WTC11 (cell line): ENCODE measurements around the gene COL27A1. TPM values are rescaled to one million over a fixed set of nuclear protein-coding genes. Genes with fewer than 3 reads are reported as not detected.

Experiments
- ATAC-seq: fragments of 200-7000 bp; cut with Tn5 transposase; 2 replicates; pipeline ENCODE4 v1.10.0; 2021; ENCODE audit warnings: mild to moderate bottlenecking, moderate library complexity
- CTCF ChIA-PET: fragments of 300-600 bp; sonication (Branson Sonifier 250); formaldehyde crosslinking; loops from one replicate; lab custom pipeline; 2021; ENCODE audit warnings: antibody characterized with exemption; lab: Charles Lee
- POLR2A ChIA-PET: fragments of 350-600 bp; sonication (Branson Sonifier 250); formaldehyde crosslinking; loops from one replicate; lab custom pipeline; 2021; ENCODE audit warnings: antibody characterized with exemption; lab: Charles Lee
- DNase-seq: peaks from one replicate; pipeline ENCODE4 v3.0.0; 2021; ENCODE audit warnings: low spot score
- H3K27ac Mint-ChIP-seq: 2 replicates; pipeline ENCODE4 v1.8.0; 2021; ENCODE audit warnings: mixed read lengths
- H3K27me3 Mint-ChIP-seq: 2 replicates; pipeline ENCODE4 v1.8.0; 2021; ENCODE audit warnings: low read depth, mild to moderate bottlenecking, moderate library complexity, mixed read lengths
- H3K36me3 Mint-ChIP-seq: 2 replicates; pipeline ENCODE4 v1.8.0; 2021; ENCODE audit warnings: mixed read lengths
- H3K4me1 Mint-ChIP-seq: 2 replicates; pipeline ENCODE4 v1.8.0; 2022; ENCODE audit warnings: mixed read lengths
- H3K4me3 Mint-ChIP-seq: 2 replicates; pipeline ENCODE4 v1.8.0; 2021; ENCODE audit warnings: mild to moderate bottlenecking, moderate library complexity, mixed read lengths
- H3K9me3 Mint-ChIP-seq: 2 replicates; pipeline ENCODE4 v1.8.0; 2021; ENCODE audit warnings: mixed read lengths
- AFF4 ChIP-seq: sonication (generic); formaldehyde crosslinking; IDR thresholded peaks from 2 replicates; pipeline ENCODE4 v1.8.1; 2023; ENCODE audit warnings: mild to moderate bottlenecking, missing genetic modification reagents, borderline replicate concordance
- CDX4 ChIP-seq: fragments of 250-450 bp; sonication (Bioruptor Pico); IDR thresholded peaks from 2 replicates; pipeline ENCODE4 v1.9.0; 2021; ENCODE audit warnings: moderate library complexity, mild to moderate bottlenecking, inconsistent platforms, borderline replicate concordance
- CREM ChIP-seq: sonication (generic); formaldehyde crosslinking; IDR thresholded peaks from 2 replicates; pipeline ENCODE4 v1.8.1; 2022; ENCODE audit warnings: mild to moderate bottlenecking, missing genetic modification reagents, moderate library complexity
- E2F5 ChIP-seq: sonication (generic); formaldehyde crosslinking; IDR thresholded peaks from 2 replicates; pipeline ENCODE4 v1.8.1; 2022; ENCODE audit warnings: mild to moderate bottlenecking, moderate library complexity, missing genetic modification reagents
- EMX1 ChIP-seq: fragments of 250-450 bp; sonication (Bioruptor Pico); IDR thresholded peaks from 2 replicates; pipeline ENCODE4 v1.8.0; 2021; ENCODE audit warnings: mild to moderate bottlenecking
- FOXK1 ChIP-seq: sonication (generic); formaldehyde crosslinking; IDR thresholded peaks from 2 replicates; pipeline ENCODE4 v1.8.0; 2022; ENCODE audit warnings: mild to moderate bottlenecking, moderate library complexity, missing genetic modification reagents
- PRRX2 ChIP-seq: fragments of 250-450 bp; sonication (Bioruptor Pico); IDR thresholded peaks from 2 replicates; pipeline ENCODE4 v1.8.0; 2021; ENCODE audit warnings: mild to moderate bottlenecking
- STAT6 ChIP-seq: sonication (generic); formaldehyde crosslinking; conservative IDR thresholded peaks from 2 replicates; pipeline ENCODE4 v1.8.1; 2023; ENCODE audit warnings: mild to moderate bottlenecking, low read depth, missing genetic modification reagents, moderate library complexity
- USF1 ChIP-seq: sonication (generic); formaldehyde crosslinking; IDR thresholded peaks from 2 replicates; pipeline ENCODE4 v1.8.0; 2022; ENCODE audit warnings: mild to moderate bottlenecking, missing genetic modification reagents
- ZBTB21 ChIP-seq: sonication (generic); formaldehyde crosslinking; IDR thresholded peaks from 2 replicates; pipeline ENCODE4 v1.8.1; 2023; ENCODE audit warnings: mild to moderate bottlenecking, missing genetic modification reagents, borderline replicate concordance
- ZMAT4 ChIP-seq: fragments of 250-450 bp; sonication (Bioruptor Pico); IDR thresholded peaks from 2 replicates; pipeline ENCODE4 v1.9.0; 2021; ENCODE audit warnings: mild to moderate bottlenecking
- ZNF281 ChIP-seq: sonication (generic); formaldehyde crosslinking; IDR thresholded peaks from 2 replicates; pipeline ENCODE4 v1.8.0; 2023; ENCODE audit warnings: mild to moderate bottlenecking, missing genetic modification reagents
- ZNF416 ChIP-seq: fragments of 250-450 bp; sonication (Bioruptor Pico); IDR thresholded peaks from 2 replicates; pipeline ENCODE4 v1.9.0; 2021; ENCODE audit warnings: mild to moderate bottlenecking, inconsistent platforms
- ZNF512 ChIP-seq: sonication (generic); formaldehyde crosslinking; IDR thresholded peaks from 2 replicates; pipeline ENCODE4 v1.8.1; 2022; ENCODE audit warnings: missing genetic modification reagents, borderline replicate concordance
- ZNF532 ChIP-seq: fragments of 250-450 bp; sonication (Bioruptor Pico); IDR thresholded peaks from 2 replicates; pipeline ENCODE4 v1.9.0; 2021; ENCODE audit warnings: mild to moderate bottlenecking, borderline replicate concordance
- ZSCAN18 ChIP-seq: fragments of 250-450 bp; sonication (Bioruptor Pico); IDR thresholded peaks from 2 replicates; pipeline ENCODE4 v2.1.2; 2022; ENCODE audit warnings: mild to moderate bottlenecking, moderate library complexity
- total RNA-seq: library from RNA; stranded (reverse); gene quantifications from 3 replicates; pipeline ENCODE4 v1.2.3, GENCODE V29; 2021

The COL27A1 gene
- total RNA-seq, 1 experiment from 2014 or later, result 47.5 TPM

- Mint-ChIP-seq H3K4me3 (no peak overlapping the region), H3K27ac (no peak overlapping the region), H3K9me3 (no peaks in the 10 kb centered on the region), H3K4me1 (peaks cover 9% of the 10 kb centered on the region), H3K27me3 (no peaks in the 10 kb centered on the region), H3K36me3 (peaks cover 5% of the 10 kb centered on the region)
- CTCF ChIA-PET, result interaction anchor here (0.8 to 2.9 kb wide), 3 partner anchors 33 to 124 kb away, joined by 3 to 16 read pairs (median 8); no protein-coding TSS in a partner anchor
- POLR2A ChIA-PET, result interaction anchor here (0.6 kb wide), 1 partner anchor 199 kb away, joined by 4 read pairs; no protein-coding TSS in a partner anchor
- ATAC-seq, result no peak
- no peak for DNase-seq
- no peak for TF ChIP-seq EMX1 (CRISPR knock-in tag)
- no peak for TF ChIP-seq USF1 (CRISPR knock-in tag)
- no peak for TF ChIP-seq ZNF416 (CRISPR knock-in tag)
- TF ChIP-seq AFF4 (CRISPR knock-in tag), result no peak
- TF ChIP-seq STAT6 (CRISPR knock-in tag), result no peak
- TF ChIP-seq CREM (CRISPR knock-in tag), result no peak
- no peak for TF ChIP-seq ZNF512 (CRISPR knock-in tag)
- no peak for TF ChIP-seq CDX4 (CRISPR knock-in tag)
- TF ChIP-seq E2F5 (CRISPR knock-in tag), result no peak
- no peak for TF ChIP-seq ZSCAN18 (CRISPR knock-in tag)
- no peak for TF ChIP-seq FOXK1 (CRISPR knock-in tag)
- TF ChIP-seq PRRX2, result no peak
- TF ChIP-seq ZMAT4, result no peak
- no peak for TF ChIP-seq ZNF281 (CRISPR knock-in tag)
- no peak for TF ChIP-seq ZBTB21 (CRISPR knock-in tag)
- TF ChIP-seq ZNF532 (CRISPR knock-in tag), result no peak
Measured at GRCh38 chr9:114206221-114206789, 51.0 kb downstream of the COL27A1 start.
